NCI-H1105 (cell line): ENCODE results near the gene TRAPPC12.
"Not testable (repeated sequence)": the region's sequence is repeated elsewhere in the genome, so short reads cannot be mapped to it uniquely, and the experiment has no call there.

Source experiments
- DNase-seq: peaks from one replicate; lab custom pipeline; 2025; lab: John Stamatoyannopoulos, UW

The TRAPPC12 gene

DNA sequence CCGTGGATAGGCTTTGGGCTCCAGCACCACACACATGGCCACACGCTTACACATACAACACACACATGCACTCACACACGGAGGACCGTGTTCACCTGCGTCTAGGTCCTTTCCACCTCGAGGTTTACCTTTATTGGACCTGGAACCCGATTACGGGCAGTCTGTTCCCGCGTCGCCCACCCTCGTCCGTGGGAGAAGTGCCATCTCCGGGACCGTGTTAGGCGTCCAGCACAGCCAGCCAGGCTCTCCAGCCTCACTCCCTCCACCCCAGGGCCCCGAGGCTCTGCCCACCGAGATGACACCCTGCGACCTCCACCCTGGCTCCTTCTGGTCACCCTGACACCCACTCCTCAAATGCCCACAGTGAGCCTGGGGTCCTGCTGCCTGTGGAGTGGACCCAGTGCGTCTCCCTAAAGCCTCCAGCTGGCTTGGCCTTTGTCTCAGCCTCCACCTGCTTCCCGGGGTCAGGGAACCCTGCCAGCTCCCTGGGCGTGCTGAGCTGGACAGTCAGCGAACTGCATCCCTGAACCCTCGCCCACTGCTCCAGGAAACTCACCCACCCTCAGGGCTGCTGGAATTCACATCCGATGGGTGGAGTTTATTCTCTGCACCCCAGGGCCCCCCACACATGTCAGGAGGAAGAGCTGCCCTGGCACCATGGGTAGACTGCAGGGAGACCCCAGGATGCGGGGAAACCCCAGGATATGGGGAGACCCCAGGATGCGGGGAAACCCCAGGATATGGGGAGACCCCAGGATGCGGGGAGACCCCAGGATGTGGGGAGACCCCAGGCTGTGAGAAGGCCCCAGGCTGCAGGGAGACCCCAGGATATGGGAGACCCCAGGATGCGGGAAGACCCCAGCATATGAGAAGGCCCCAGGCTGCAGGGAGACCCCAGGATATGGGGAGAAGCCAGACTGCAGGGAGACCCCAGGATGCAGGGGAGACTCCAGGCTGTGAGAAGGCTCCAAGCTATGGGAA lies 106.8 kb downstream of the TRAPPC12 start:
- DNase-seq = no peak

GRCh38 chr2:3487028-3487425 lies 107.5 kb downstream of the TRAPPC12 start:
- DNase-seq = no peak

GRCh38 chr2:3487432-3487831 lies 107.9 kb downstream of the TRAPPC12 start:
- DNase-seq = no peak

DNA sequence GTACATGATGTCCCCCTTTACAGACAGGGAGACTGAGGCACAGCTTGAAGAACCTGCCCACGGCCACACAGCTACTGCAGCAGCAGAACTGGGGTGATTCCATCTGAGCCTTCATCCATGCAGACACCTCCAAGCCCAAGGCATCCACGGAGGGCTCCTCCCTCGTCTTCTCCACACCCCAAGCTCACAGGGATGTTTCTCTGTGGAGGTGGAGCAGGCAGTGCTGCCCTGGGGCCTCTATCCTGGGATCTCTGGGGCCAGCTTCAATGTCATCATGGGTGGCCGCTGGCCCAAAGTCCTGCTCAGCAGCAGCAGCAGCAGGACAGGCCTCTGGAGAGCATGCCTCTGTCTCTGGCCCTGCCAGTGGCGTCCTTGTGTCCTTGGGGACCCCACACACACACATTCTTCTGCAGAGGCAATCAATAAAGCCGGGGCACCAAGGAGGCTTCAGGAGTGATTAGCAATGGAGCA lies 108.6 kb downstream of the TRAPPC12 start:
- DNase-seq = no peak

DNA sequence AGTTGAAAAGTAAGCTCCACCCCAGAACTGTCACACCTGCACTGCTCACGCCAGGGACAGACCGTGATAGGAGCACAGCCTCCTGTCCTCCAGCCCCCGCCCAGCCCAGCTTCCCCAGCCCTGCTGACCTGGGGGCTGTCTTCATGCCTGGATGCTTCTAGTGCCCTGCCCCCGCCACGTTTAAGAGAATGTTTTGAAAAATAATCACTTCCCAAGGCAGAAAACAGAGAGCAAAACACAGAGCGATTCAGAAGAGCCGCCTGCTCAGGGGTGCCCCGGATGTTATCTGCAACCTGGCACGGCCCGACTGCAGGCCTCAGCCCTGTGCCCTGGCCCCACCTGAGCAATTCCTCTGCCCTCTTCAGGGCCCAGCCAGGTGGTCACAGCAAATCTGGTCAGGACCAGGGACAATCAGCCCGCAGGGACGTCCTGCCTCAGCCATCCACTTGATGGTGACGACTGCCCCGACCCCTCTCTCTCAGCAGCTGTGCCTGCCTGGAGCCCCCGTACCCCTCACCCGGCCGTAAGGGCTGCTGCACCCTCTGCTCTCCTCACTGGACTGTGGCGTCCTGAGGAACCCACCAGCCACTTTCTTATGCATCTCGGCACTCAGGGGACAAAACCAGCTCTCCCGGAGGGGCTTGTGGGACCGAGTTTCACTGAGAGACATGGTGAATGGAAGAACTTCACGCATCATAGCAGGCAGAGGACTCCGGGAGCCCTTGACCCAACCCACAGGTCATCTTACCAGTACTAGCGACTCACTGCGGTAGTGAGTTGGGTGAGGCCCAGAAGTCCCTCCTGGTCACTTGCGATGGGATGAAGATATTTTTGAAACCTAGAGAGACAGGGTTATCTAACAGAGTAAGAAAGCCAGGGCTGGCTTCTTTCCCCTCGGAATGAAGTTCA lies 109.6 kb downstream of the TRAPPC12 start:
- no peak for DNase-seq

DNA sequence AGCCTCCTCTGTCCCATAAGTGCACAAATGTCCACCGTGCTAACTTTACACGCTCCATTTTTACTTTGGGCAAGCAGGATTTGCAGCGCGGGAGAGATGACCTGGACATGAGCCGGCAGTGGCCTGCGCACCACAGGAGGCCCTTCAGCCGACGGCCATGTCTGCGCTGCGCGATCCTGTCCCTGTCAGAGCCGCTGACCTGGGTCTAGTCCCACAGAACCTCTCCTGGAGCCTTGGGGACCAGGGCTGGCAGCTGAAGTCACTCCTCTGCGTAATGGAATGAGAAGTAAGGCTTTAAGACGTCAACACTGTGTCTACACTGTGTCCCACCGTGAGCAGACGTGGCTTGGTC lies 110.2 kb downstream of the TRAPPC12 start:
- no peak for DNase-seq

GRCh38 chr2:3490191-3491170 lies 111.0 kb downstream of the TRAPPC12 start:
- no peak for DNase-seq

- DNase-seq = no peak
These were observed 111.8 kb downstream of the TRAPPC12 start for GRCh38 chr2:3491306-3491705.

DNA sequence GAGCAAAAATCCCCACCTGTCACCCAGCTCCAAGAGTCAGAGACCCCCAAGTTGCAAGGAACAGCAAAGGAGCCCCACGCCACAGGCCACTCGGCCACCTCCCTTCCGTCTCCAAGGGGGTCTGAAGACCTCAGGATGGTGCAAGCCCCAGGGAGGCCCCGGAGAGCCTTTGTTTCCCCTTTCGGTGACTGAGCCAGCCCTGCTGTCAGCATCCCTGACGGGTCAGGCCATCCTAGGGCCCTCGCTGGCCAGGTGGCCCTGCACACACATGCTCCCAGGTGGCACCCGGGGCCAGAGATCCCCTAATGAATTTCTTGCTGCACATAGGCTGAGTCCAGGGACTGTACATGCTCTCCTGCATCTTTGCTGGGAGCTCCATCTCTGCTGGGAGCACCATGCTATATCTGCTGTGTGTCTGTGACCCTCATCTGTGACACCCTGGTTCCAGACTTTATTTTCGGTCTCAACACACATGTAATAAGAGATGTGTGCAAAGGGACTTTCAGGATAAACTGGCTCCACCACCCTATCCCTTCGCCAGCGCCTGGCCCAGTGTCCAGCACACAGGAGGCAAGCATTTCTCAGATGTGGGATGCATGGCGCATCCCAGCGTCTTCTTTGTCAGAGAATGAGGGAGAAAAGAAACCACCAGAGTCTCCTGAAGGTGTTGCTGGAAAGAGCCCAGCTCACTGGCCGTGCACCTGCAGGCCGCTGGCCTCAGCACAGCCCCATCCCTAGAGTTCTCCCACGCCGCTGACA lies 112.4 kb downstream of the TRAPPC12 start:
- DNase-seq = no peak

DNA sequence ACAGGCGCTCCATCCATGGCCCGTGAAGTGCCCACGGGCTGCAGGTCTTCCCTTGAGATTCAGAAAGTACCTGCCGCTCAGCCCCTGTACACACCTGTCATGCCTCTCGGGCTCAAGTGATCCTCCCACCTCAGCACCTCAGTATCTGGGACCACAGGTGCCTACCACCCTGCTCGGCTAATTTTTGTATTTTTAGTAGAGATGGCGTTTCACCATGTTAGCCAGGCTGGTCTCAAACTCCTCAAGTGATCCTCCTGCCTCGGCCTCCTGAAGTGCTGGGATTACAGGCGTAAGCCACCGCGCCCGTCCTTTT lies 112.9 kb downstream of the TRAPPC12 start:
- DNase-seq = not testable (repeated sequence)

GRCh38 chr2:3492951-3493614 lies 113.6 kb downstream of the TRAPPC12 start:
- no peak for DNase-seq

GRCh38 chr2:3493615-3494007 lies 114.1 kb downstream of the TRAPPC12 start:
- DNase-seq = no peak

- no peak for DNase-seq
These were observed 115.6 kb downstream of the TRAPPC12 start for GRCh38 chr2:3494984-3495666.

DNA sequence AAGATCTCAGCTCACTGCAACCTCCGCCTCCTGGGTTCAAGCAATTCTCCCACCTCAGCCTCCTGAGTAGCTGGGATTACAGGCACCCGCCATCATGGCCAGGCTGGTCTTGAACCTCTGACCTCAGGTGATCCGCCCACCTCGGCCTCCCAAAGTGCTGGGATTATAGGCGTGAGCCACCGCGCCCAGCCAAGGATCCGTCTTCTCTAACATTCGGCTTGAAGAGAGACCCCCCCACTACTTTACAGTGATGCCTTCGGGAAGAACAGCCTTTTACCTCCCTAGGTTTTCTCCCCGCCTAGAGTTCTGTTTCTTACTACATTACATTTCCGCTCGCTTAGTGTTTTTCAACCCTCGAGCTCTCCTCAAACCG lies 117.2 kb downstream of the TRAPPC12 start:
- DNase-seq = not testable (repeated sequence)

DNA sequence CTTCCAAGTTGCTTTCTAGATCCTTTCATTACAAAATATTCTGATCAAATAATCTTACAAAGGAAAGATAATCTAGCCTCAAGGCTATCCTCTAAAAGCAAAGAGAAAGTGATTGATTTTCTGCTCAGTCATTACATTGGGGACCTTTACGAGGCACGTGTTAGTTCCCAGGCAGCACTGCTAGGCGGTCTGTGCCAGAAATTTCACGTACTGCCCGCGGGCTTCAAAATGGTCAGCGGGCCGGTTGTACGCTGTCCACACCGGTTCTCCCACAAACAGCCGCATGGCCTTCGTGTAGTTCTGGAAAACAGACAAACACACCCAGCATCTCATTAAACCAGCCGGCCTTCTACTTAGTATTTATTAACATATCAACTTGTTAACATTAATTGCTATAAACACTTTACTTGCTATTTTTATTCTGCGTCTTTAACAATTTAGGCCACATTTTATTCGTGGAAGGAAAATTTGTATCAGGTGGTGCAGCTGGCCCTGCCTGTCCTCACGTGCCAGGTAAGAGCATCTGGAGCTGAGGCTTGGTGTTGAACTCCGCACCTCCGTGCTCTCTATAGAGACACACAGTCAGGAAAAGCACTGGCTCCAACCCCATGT lies 119.4 kb downstream of the TRAPPC12 start:
- DNase-seq = no peak

- no peak for DNase-seq
These were observed 120.9 kb downstream of the TRAPPC12 start for GRCh38 chr2:3500326-3500899.

DNA sequence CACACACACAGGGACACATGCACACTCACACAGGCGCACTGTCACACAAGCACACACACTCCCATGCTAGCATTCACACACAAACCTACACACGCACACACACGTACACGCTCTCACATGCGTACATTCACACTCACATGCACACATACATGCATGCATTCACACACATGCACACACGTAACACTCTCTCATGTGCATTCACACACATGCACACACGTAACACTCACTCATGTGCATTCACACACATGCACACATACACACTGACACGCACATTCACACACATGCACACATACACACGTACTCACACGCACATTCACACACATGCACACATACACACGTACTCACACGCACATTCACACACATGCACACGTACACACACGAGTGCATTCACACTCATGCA lies 123.6 kb downstream of the TRAPPC12 start:
- no peak for DNase-seq

GRCh38 chr2:3503483-3503882 lies 124.0 kb downstream of the TRAPPC12 start:
- no peak for DNase-seq

GRCh38 chr2:3504741-3505140 lies 125.2 kb downstream of the TRAPPC12 start:
- no peak for DNase-seq
